Measurements from ENCODE around the gene MISP. TPM values are rescaled to one million over a fixed set of nuclear protein-coding genes. Genes with fewer than 3 reads are reported as not detected.

The MISP gene
- total and polyA plus RNA-seq, 2 of the 4 experiments (the other 2 are of a cell fraction) = not detected

DNA sequence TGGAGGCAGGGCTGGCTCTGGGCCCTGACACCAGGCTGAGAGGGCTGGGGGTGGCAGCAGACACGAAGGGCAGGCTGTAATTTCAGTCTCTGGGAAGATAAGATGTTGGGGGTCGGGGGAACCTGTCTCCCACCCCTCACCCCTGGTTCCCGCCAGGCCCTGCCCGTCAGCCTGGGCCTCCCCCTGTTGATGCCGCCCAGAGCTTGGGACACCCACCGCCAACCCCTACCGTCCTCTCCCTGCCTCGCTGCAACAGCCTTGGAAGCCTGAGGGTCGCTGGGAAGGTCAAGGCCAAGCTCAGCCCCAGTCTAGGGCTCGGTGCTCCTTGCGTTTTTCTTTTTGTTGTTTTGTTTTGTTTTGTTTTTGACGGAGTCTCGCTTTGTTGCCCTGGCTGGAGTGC is 27.7 kb upstream of the MISP start:
- in situ Hi-C loops (cut with MboI; ENCODE audit: low sequenced_read_pairs) = no loop called here
- H2AK9ac ChIP-seq (replicated peaks; ENCODE audit: low read depth, low read length, poor library complexity) = no peak overlapping the region
- H3K18ac ChIP-seq (ENCODE audit: low read depth, low read length) = no peak overlapping the region
- TF ChIP-seq, protein P1, sequence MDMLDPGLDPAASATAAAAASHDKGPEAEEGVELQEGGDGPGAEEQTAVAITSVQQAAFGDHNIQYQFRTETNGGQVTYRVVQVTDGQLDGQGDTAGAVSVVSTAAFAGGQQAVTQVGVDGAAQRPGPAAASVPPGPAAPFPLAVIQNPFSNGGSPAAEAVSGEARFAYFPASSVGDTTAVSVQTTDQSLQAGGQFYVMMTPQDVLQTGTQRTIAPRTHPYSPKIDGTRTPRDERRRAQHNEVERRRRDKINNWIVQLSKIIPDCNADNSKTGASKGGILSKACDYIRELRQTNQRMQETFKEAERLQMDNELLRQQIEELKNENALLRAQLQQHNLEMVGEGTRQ (IDR thresholded peaks at IDR 0.05; ENCODE audit: low read depth, low read length) = no peak
- TF ChIP-seq RAD21 (IDR thresholded peaks at IDR 0.05; ENCODE audit: low read length) (no peak), RCOR1 (IDR thresholded peaks at IDR 0.05; ENCODE audit: insufficient replicate concordance, low read length) (no peak), SMC3 (IDR thresholded peaks at IDR 0.05; ENCODE audit: low read depth, low read length) (no peak), BHLHE40 (IDR thresholded peaks at IDR 0.05; ENCODE audit: low read depth, low read length) (no peak), POLR2A (IDR thresholded peaks at IDR 0.05; ENCODE audit: low read depth, low read length) (no peak), RFX5 (IDR thresholded peaks at IDR 0.05; ENCODE audit: low read depth, low read length) (no peak), MXI1 (IDR thresholded peaks at IDR 0.05; ENCODE audit: borderline replicate concordance, low read depth, low read length) (no peak), FOS (IDR thresholded peaks at IDR 0.05; ENCODE audit: low read depth, low read length) (no peak), MAZ (IDR thresholded peaks at IDR 0.05; ENCODE audit: borderline replicate concordance, low read depth, low read length) (no peak), MAFK (IDR thresholded peaks at IDR 0.05; ENCODE audit: low read depth, low read length) (no peak), NFE2L2 (IDR thresholded peaks at IDR 0.05; ENCODE audit: low read depth, low read length) (no peak), CHD1 (IDR thresholded peaks at IDR 0.05; ENCODE audit: low read depth, low read length) (no peak), CEBPB (IDR thresholded peaks at IDR 0.05; ENCODE audit: low read depth, low read length) (no peak)
- TF ChIP-seq, protein P2, sequence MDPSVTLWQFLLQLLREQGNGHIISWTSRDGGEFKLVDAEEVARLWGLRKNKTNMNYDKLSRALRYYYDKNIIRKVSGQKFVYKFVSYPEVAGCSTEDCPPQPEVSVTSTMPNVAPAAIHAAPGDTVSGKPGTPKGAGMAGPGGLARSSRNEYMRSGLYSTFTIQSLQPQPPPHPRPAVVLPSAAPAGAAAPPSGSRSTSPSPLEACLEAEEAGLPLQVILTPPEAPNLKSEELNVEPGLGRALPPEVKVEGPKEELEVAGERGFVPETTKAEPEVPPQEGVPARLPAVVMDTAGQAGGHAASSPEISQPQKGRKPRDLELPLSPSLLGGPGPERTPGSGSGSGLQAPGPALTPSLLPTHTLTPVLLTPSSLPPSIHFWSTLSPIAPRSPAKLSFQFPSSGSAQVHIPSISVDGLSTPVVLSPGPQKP (IDR thresholded peaks at IDR 0.05; ENCODE audit: borderline replicate concordance, low read depth, low read length) = no peak
- dilution Hi-C loops (cut with HindIII; ENCODE audit: low sequenced_read_pairs, unreplicated experiment) = no loop called here
- H3K4me1 ChIP-seq (ENCODE audit: control insufficient read depth, insufficient read depth, low read length) = peaks cover 4% of the 10 kb centered on the region; the same call in 1 of the 2 replicates
- H3K36me3 ChIP-seq (ENCODE audit: control insufficient read depth, insufficient read depth, low read length) = peaks cover 12% of the 10 kb centered on the region; the same call in 1 of the 2 replicates
- H3K4me3 ChIP-seq (ENCODE audit: insufficient read depth, low read depth, low read length) = no peak overlapping the region
- no peak overlapping the region for H2BK5ac ChIP-seq (ENCODE audit: low read depth, low read length, poor library complexity, severe bottlenecking)
- H3K4ac ChIP-seq (ENCODE audit: low read depth, low read length) = no peak overlapping the region
- POLR2A ChIA-PET (ENCODE audit: unreplicated experiment) = no interaction called here
- H4K8ac ChIP-seq (ENCODE audit: low read depth in 2 of 2, low read length in 2 of 2) = no peak overlapping the region
- intact Hi-C loops (cut with micrococcal nuclease) = no loop called here
- WGBS, 2 experiments (ENCODE audit: extremely low coverage in 2 of 2, insufficient read length in 1 of 2) = no CpG with 5 or more reads among the region's 13 CpGs
- no peaks in the 10 kb centered on the region for H4K20me1 ChIP-seq (ENCODE audit: insufficient read depth, low read length)
- no peak overlapping the region for H2AK5ac ChIP-seq (ENCODE audit: low read depth, low read length)
- no peak overlapping the region for H4K5ac ChIP-seq (ENCODE audit: low read depth, low read length)
- CTCF ChIA-PET = no interaction called here
- no peak for DNase-seq
- H3K14ac ChIP-seq (replicated peaks; ENCODE audit: low read depth, low read length) = no peak overlapping the region
- no peak overlapping the region for H3K56ac ChIP-seq (ENCODE audit: extremely low read depth, insufficient read depth, low read length)
- no peak overlapping the region for H3K9ac ChIP-seq (ENCODE audit: low read depth, low read length)
- no TSS peak for BruUV-seq (replicated peaks)
- no peak overlapping the region for H2AFZ ChIP-seq (replicated peaks; ENCODE audit: low read length, poor library complexity)
- H3K23ac ChIP-seq (ENCODE audit: low read depth, low read length) = no peak overlapping the region
- no peak overlapping the region for H3K27ac ChIP-seq (ENCODE audit: insufficient read depth, low read length)
- no peaks in the 10 kb centered on the region for H3K9me3 ChIP-seq (ENCODE audit: control insufficient read depth, insufficient read depth, low read length)
- no peak overlapping the region for H3K4me2 ChIP-seq (ENCODE audit: low read depth, low read length)
- no peak overlapping the region for H2BK15ac ChIP-seq (ENCODE audit: low read depth, low read length)
- no peak overlapping the region for H2BK120ac ChIP-seq (ENCODE audit: low read depth, low read length)
- no peaks in the 10 kb centered on the region for H3K9me1 ChIP-seq (ENCODE audit: insufficient read depth, low read length)
- no peak for ATAC-seq (ENCODE audit: low read depth)
- H3K79me1 ChIP-seq (ENCODE audit: low read depth in 1 of 2, low read length in 2 of 2) = no peaks in the 10 kb centered on the region; a peak in 1 of 4 replicates
- peaks cover 2% of the 10 kb centered on the region; the same call in 1 of the 2 replicates for H3K27me3 ChIP-seq (ENCODE audit: control insufficient read depth, insufficient read depth, low read length)
- H4K91ac ChIP-seq (ENCODE audit: insufficient read depth, low read depth, low read length) = no peak overlapping the region
- no peak overlapping the region for H2BK20ac ChIP-seq (ENCODE audit: low read depth, low read length)
